Central memory CD8-positive, alpha-beta T cell (primary cell): ENCODE results near the gene TUBGCP5.

Source experiments
- ATAC-seq: fragments of 150-1000 bp; cut with Tn5 transposase; replicated peaks from 2 replicates; pipeline ENCODE4 v1.10.0; 2022; ENCODE audit warnings: mild to moderate bottlenecking, moderate FRiP score, moderate number of reproducible peaks; ENCODE audit not compliant: poor library complexity, severe bottlenecking; ENCODE audit errors: extremely low read depth
- DNase-seq, 2 donors: peaks; one replicate each; pipeline ENCODE4 v3.0.0; 2021; ENCODE audit warnings: low spot score in 2 of 2
- H3K27ac Mint-ChIP-seq: one replicate; pipeline ENCODE4 v1.8.0; 2022; ENCODE audit warnings: low read depth, mild to moderate bottlenecking, moderate library complexity, mixed read lengths
- H3K27me3 Mint-ChIP-seq: one replicate; pipeline ENCODE4 v1.8.0; 2022; ENCODE audit warnings: mixed read lengths
- H3K36me3 Mint-ChIP-seq: one replicate; pipeline ENCODE4 v1.8.0; 2022; ENCODE audit warnings: mild to moderate bottlenecking, moderate library complexity, mixed read lengths; ENCODE audit not compliant: insufficient read depth
- H3K4me1 Mint-ChIP-seq: one replicate; pipeline ENCODE4 v1.8.0; 2022; ENCODE audit warnings: mixed read lengths
- H3K4me3 Mint-ChIP-seq: one replicate; pipeline ENCODE4 v1.8.0; 2022; ENCODE audit warnings: mild to moderate bottlenecking, moderate library complexity, mixed read lengths
- H3K9me3 Mint-ChIP-seq: one replicate; pipeline ENCODE4 v1.8.0; 2022; ENCODE audit warnings: mixed read lengths

TUBGCP5 gene

DNA sequence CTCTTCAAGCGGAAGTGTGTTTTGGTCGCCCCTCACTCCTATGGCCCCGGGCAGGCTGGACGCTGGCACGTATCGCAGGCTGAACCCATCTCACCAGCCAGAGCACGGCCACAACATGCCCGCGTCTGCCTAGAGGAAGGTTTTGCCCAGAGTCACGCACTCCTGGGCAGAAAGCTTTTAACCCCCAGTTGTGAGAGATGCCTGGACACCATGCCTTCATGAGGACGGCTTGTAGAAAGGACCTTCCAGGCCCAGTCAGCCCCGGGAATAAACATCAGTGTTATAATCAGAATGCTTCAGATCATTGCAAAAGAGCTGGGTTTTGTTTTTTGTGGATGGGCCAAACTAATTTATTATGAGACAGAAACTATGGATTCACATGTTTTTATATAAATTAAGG is 75.7 kb downstream of the TUBGCP5 start:
- Mint-ChIP-seq H3K27me3 (no peaks in the 10 kb centered on the region), H3K27ac (no peak overlapping the region), H3K36me3 (no peaks in the 10 kb centered on the region), H3K4me1 (no peaks in the 10 kb centered on the region), H3K4me3 (no peak overlapping the region), H3K9me3 (no peaks in the 10 kb centered on the region)
- DNase-seq (no peak), ATAC-seq (no peak)

DNA sequence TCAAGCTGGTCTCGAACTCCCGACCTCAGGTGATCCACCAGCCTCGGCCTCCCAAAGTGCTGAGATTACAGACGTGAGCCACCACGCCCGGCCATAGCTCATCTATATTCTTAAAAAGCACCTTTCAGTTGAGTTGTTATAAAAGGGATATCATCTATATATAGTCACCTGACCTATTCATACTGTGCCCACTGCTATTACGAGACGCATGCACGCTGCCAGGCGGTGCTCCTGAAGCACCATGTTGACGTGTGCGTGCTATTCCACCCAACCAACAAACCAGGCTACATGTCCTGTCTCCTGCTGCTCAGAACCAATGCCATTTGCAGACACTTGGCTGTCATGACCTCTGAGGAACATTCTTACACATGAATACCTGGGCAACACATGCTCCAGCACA is 76.8 kb downstream of the TUBGCP5 start:
- DNase-seq (no peak), ATAC-seq (no peak)
- Mint-ChIP-seq H3K27me3 (no peaks in the 10 kb centered on the region), H3K4me1 (no peaks in the 10 kb centered on the region), H3K36me3 (no peaks in the 10 kb centered on the region), H3K27ac (no peak overlapping the region), H3K4me3 (no peak overlapping the region), H3K9me3 (no peaks in the 10 kb centered on the region)

- no peak for DNase-seq
- no peaks in the 10 kb centered on the region for H3K27me3 Mint-ChIP-seq
- H3K4me1 Mint-ChIP-seq: no peaks in the 10 kb centered on the region
- H3K27ac Mint-ChIP-seq: no peak overlapping the region
- H3K4me3 Mint-ChIP-seq: no peak overlapping the region
- ATAC-seq: no peak
- H3K9me3 Mint-ChIP-seq: no peaks in the 10 kb centered on the region
- no peaks in the 10 kb centered on the region for H3K36me3 Mint-ChIP-seq
Observed at GRCh38 chr15:22961762-22962161, 77.6 kb downstream of the TUBGCP5 start.

GRCh38 chr15:22960556-22960955 is 78.8 kb downstream of the TUBGCP5 start:
- no peaks in the 10 kb centered on the region for H3K9me3 Mint-ChIP-seq
- no peak overlapping the region for H3K27ac Mint-ChIP-seq
- no peaks in the 10 kb centered on the region for H3K27me3 Mint-ChIP-seq
- H3K36me3 Mint-ChIP-seq: no peaks in the 10 kb centered on the region
- ATAC-seq (no peak), DNase-seq (no peak)
- H3K4me3 Mint-ChIP-seq: no peak overlapping the region
- no peaks in the 10 kb centered on the region for H3K4me1 Mint-ChIP-seq

GRCh38 chr15:22960126-22960525 is 79.2 kb downstream of the TUBGCP5 start:
- Mint-ChIP-seq H3K4me3 (no peak overlapping the region), H3K4me1 (no peaks in the 10 kb centered on the region), H3K36me3 (no peaks in the 10 kb centered on the region), H3K27me3 (no peaks in the 10 kb centered on the region), H3K27ac (no peak overlapping the region), H3K9me3 (no peaks in the 10 kb centered on the region)
- ATAC-seq (no peak), DNase-seq (no peak)

GRCh38 chr15:22959321-22960101 is 79.9 kb downstream of the TUBGCP5 start:
- DNase-seq (no peak), ATAC-seq (no peak)
- Mint-ChIP-seq H3K9me3 (no peaks in the 10 kb centered on the region), H3K4me3 (no peak overlapping the region), H3K27ac (no peak overlapping the region), H3K27me3 (no peaks in the 10 kb centered on the region), H3K36me3 (no peaks in the 10 kb centered on the region), H3K4me1 (no peaks in the 10 kb centered on the region)

GRCh38 chr15:22958487-22959280 is 80.7 kb downstream of the TUBGCP5 start:
- ATAC-seq: no peak
- no peak overlapping the region for H3K27ac Mint-ChIP-seq

DNA sequence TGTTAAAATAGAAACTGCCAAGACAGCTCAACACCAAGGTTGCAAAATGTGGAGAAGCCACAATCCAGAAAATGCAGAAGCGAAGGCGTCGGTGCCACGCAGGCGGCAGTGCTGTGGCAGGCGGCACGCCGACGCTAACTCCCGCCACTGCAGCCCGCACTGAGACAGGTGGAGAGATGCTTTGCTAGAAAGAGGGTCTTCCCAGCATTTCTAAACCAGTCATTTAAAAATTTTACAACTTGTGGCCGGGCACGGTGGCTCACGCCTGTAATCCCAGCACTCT is 82.5 kb downstream of the TUBGCP5 start:
- no peaks in the 10 kb centered on the region for H3K27me3 Mint-ChIP-seq
- DNase-seq: no peak
- no peak for ATAC-seq
- no peaks in the 10 kb centered on the region for H3K36me3 Mint-ChIP-seq
- H3K9me3 Mint-ChIP-seq: no peaks in the 10 kb centered on the region
- no peak overlapping the region for H3K27ac Mint-ChIP-seq
- no peaks in the 10 kb centered on the region for H3K4me1 Mint-ChIP-seq
- H3K4me3 Mint-ChIP-seq: no peak overlapping the region

More at GRCh38 chr15:22958487-22959280, 80.7 kb downstream of the TUBGCP5 start:
- Mint-ChIP-seq H3K4me1 (no peaks in the 10 kb centered on the region), H3K36me3 (no peaks in the 10 kb centered on the region), H3K9me3 (no peaks in the 10 kb centered on the region), H3K27me3 (no peaks in the 10 kb centered on the region), H3K4me3 (no peak overlapping the region)
- no peak for DNase-seq

GRCh38 chr15:22956257-22956977 is 83.0 kb downstream of the TUBGCP5 start:
- no peaks in the 10 kb centered on the region for H3K27me3 Mint-ChIP-seq
- no peaks in the 10 kb centered on the region for H3K4me1 Mint-ChIP-seq
- H3K4me3 Mint-ChIP-seq: no peak overlapping the region
- ATAC-seq: no peak
- DNase-seq: no peak
- no peaks in the 10 kb centered on the region for H3K9me3 Mint-ChIP-seq
- no peaks in the 10 kb centered on the region for H3K36me3 Mint-ChIP-seq
- no peak overlapping the region for H3K27ac Mint-ChIP-seq

DNA sequence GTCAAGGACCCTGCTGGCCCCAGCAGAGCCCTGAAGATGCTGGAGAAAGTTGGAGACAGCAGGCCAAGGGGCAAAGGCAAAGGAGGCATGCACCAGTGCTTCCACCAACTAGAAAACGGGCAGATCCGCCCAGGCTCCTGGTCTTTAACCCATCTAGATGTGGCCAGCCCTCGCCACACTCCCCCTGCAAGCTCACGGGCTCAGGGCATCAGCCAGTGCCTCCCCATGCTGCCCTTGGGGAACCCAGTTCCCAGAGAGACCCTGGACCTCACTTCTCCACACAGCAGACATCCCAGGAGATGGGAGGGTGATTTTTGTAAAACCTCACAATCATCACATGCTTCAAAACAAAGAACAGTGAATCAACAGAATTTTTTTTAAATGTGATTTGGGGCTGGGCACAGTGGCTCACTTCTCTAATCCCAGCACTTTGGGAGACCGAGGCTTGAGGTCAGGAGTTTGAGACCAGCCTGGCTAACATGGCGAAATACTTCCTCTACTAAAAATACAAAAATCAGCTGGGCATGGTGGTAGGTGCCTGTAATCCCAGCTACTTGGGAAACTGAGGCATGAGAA is 83.7 kb downstream of the TUBGCP5 start:
- no peaks in the 10 kb centered on the region for H3K27me3 Mint-ChIP-seq
- no peak overlapping the region for H3K27ac Mint-ChIP-seq
- no peaks in the 10 kb centered on the region for H3K9me3 Mint-ChIP-seq
- no peak for ATAC-seq
- no peak for DNase-seq
- no peaks in the 10 kb centered on the region for H3K36me3 Mint-ChIP-seq
- no peaks in the 10 kb centered on the region for H3K4me1 Mint-ChIP-seq
- no peak overlapping the region for H3K4me3 Mint-ChIP-seq

- no peak overlapping the region for H3K27ac Mint-ChIP-seq
- no peaks in the 10 kb centered on the region for H3K36me3 Mint-ChIP-seq
- ATAC-seq: no peak
- H3K4me1 Mint-ChIP-seq: no peaks in the 10 kb centered on the region
- H3K9me3 Mint-ChIP-seq: no peaks in the 10 kb centered on the region
- no peak overlapping the region for H3K4me3 Mint-ChIP-seq
- no peak for DNase-seq
- H3K27me3 Mint-ChIP-seq: no peaks in the 10 kb centered on the region
Observed at GRCh38 chr15:22954798-22955543, 84.4 kb downstream of the TUBGCP5 start.

DNA sequence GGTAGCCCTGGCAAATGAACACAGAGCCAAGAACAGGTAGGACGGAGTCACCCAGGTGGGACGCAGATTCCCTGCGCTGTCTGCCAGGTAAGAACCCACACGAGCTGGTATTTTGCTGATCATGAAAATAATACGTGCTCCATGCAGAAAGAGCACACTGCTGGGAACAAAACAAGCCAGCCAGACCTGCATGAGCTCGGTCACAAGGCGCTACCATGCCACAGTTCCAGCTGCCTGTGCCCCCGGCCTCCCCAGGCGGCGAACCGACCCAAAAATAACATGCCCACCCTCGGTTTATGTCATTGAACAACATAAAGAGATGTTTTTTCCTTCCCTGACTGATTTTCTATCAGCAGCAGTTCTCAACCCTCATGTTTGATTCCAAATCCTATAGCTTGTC is 85.0 kb downstream of the TUBGCP5 start:
- no peak overlapping the region for H3K27ac Mint-ChIP-seq
- no peak for DNase-seq
- H3K4me3 Mint-ChIP-seq: no peak overlapping the region
- H3K9me3 Mint-ChIP-seq: no peaks in the 10 kb centered on the region
- H3K4me1 Mint-ChIP-seq: no peaks in the 10 kb centered on the region
- H3K36me3 Mint-ChIP-seq: no peaks in the 10 kb centered on the region
- ATAC-seq: no peak
- no peaks in the 10 kb centered on the region for H3K27me3 Mint-ChIP-seq
